HCEC 1CT (cell line): Measurements from ENCODE around the gene APBA2.
"Not testable (repeated sequence)": the region's sequence is repeated elsewhere in the genome, so short reads cannot be mapped to it uniquely, and the experiment has no call there.

Source experiments
- DNase-seq: peaks from one replicate; pipeline ENCODE4 v3.0.0-alpha.2; 2017

The APBA2 gene

GRCh38 chr15:29045161-29045560, 159.4 kb downstream of the APBA2 start:
- not testable (repeated sequence) for DNase-seq

- peak; percentile 42 for DNase-seq
Observed at GRCh38 chr15:29045717-29046116, 159.9 kb downstream of the APBA2 start.

GRCh38 chr15:29046281-29046810, 160.6 kb downstream of the APBA2 start:
- DNase-seq = no peak

- no peak for DNase-seq
Observed at GRCh38 chr15:29046977-29047376, 161.2 kb downstream of the APBA2 start.

GRCh38 chr15:29048011-29048410, 162.2 kb downstream of the APBA2 start:
- DNase-seq = no peak

- no peak for DNase-seq
Observed at GRCh38 chr15:29050870-29051269, 165.1 kb downstream of the APBA2 start.

GRCh38 chr15:29051422-29051821, 165.6 kb downstream of the APBA2 start:
- DNase-seq = no peak

GRCh38 chr15:29053006-29053405, 167.2 kb downstream of the APBA2 start:
- DNase-seq = no peak

- DNase-seq = no peak
Observed at GRCh38 chr15:29053661-29054131, 167.9 kb downstream of the APBA2 start.

GRCh38 chr15:29054171-29055045, 168.6 kb downstream of the APBA2 start:
- no peak for DNase-seq

GRCh38 chr15:29055876-29056275, 170.1 kb downstream of the APBA2 start:
- no peak for DNase-seq

GRCh38 chr15:29056839-29057450, 171.2 kb downstream of the APBA2 start:
- no peak for DNase-seq

- DNase-seq = no peak
Observed at GRCh38 chr15:29057856-29058255, 172.1 kb downstream of the APBA2 start.

- DNase-seq = no peak
Observed at GRCh38 chr15:29058903-29059539, 173.2 kb downstream of the APBA2 start.

- no peak for DNase-seq
Observed at GRCh38 chr15:29059871-29060640, 174.3 kb downstream of the APBA2 start.

- no peak for DNase-seq
Observed at GRCh38 chr15:29061746-29062145, 176.0 kb downstream of the APBA2 start.

- no peak for DNase-seq
Observed at GRCh38 chr15:29062179-29062591, 176.4 kb downstream of the APBA2 start.

- no peak for DNase-seq
Observed at GRCh38 chr15:29062626-29063025, 176.9 kb downstream of the APBA2 start.

- DNase-seq = no peak
Observed at GRCh38 chr15:29063646-29064045, 177.9 kb downstream of the APBA2 start.

GRCh38 chr15:29064290-29064689, 178.5 kb downstream of the APBA2 start:
- DNase-seq = no peak

GRCh38 chr15:29064731-29065130, 179.0 kb downstream of the APBA2 start:
- no peak for DNase-seq

- no peak for DNase-seq
Observed at GRCh38 chr15:29065571-29065970, 179.8 kb downstream of the APBA2 start.

GRCh38 chr15:29066310-29066709, 180.5 kb downstream of the APBA2 start:
- DNase-seq = no peak
